Erythroblast (primary cell): ENCODE results near the gene PTPRD.

Experiments
- DNase-seq, 2 experiments: peaks; one replicate each; lab custom pipeline; 2025; lab: John Stamatoyannopoulos, UW
- GATA1 ChIP-seq: IDR thresholded peaks from 2 replicates; pipeline ENCODE4 v1.6.1; 2011; ENCODE audit warnings: low read depth, mild to moderate bottlenecking, control low read depth, low read length, moderate library complexity
- POLR2A ChIP-seq: IDR thresholded peaks from 2 replicates; pipeline ENCODE4 v1.6.1; 2011; ENCODE audit warnings: mild to moderate bottlenecking, low read length

The PTPRD gene

GRCh38 chr9:10071579-10071978 is 541.2 kb downstream of the PTPRD start:
- TF ChIP-seq GATA1 (no peak), POLR2A (no peak)
- DNase-seq = no peak

GRCh38 chr9:10062629-10063395 is 550.0 kb downstream of the PTPRD start:
- no peak for DNase-seq
- TF ChIP-seq GATA1 = no peak
- no peak for TF ChIP-seq POLR2A

GRCh38 chr9:10059044-10059443 is 553.8 kb downstream of the PTPRD start:
- no peak for DNase-seq

GRCh38 chr9:10055886-10056395 is 556.9 kb downstream of the PTPRD start:
- TF ChIP-seq POLR2A = no peak
- no peak for TF ChIP-seq GATA1
- no peak for DNase-seq

More at GRCh38 chr9:10059044-10059443, 553.8 kb downstream of the PTPRD start:
- no peak for TF ChIP-seq POLR2A

- DNase-seq = no peak
- no peak for TF ChIP-seq POLR2A
- TF ChIP-seq GATA1 = no peak
These were observed 558.3 kb downstream of the PTPRD start for GRCh38 chr9:10054456-10054855.

- DNase-seq = no peak
- no peak for TF ChIP-seq GATA1
- no peak for TF ChIP-seq POLR2A
These were observed 559.9 kb downstream of the PTPRD start for GRCh38 chr9:10052916-10053315.

GRCh38 chr9:10052181-10052580 is 560.6 kb downstream of the PTPRD start:
- DNase-seq = no peak
- TF ChIP-seq GATA1 (no peak), POLR2A (no peak)

GRCh38 chr9:10050016-10050415 is 562.8 kb downstream of the PTPRD start:
- TF ChIP-seq GATA1 = no peak
- TF ChIP-seq POLR2A = no peak
- DNase-seq = no peak

GRCh38 chr9:10048994-10049393 is 563.8 kb downstream of the PTPRD start:
- no peak for TF ChIP-seq GATA1
- TF ChIP-seq POLR2A = no peak
- no peak for DNase-seq

- no peak for DNase-seq
- TF ChIP-seq GATA1 (no peak), POLR2A (no peak)
These were observed 567.2 kb downstream of the PTPRD start for GRCh38 chr9:10045598-10045997.

- DNase-seq = no peak
- TF ChIP-seq GATA1 (no peak), POLR2A (no peak)
These were observed 571.0 kb downstream of the PTPRD start for GRCh38 chr9:10041726-10042229.

GRCh38 chr9:10036095-10036494 is 576.7 kb downstream of the PTPRD start:
- no peak for TF ChIP-seq POLR2A
- no peak for TF ChIP-seq GATA1
- DNase-seq = no peak

GRCh38 chr9:10032166-10032565 is 580.6 kb downstream of the PTPRD start:
- peak in 1 of 2 experiments; percentile 11 for DNase-seq
- TF ChIP-seq POLR2A = no peak

- DNase-seq = no peak
- TF ChIP-seq POLR2A (no peak), GATA1 (no peak)
These were observed 586.3 kb downstream of the PTPRD start for GRCh38 chr9:10026443-10026984.
